ENCODE measurements around the gene CCNJ. TPM values are rescaled to one million over a fixed set of nuclear protein-coding genes. Genes with fewer than 3 reads are reported as not detected.
"Not testable (repeated sequence)": the region's sequence is repeated elsewhere in the genome, so short reads cannot be mapped to it uniquely, and the experiment has no call there.

CCNJ gene
- total RNA-seq, 1 donor = 4.5 TPM

DNA sequence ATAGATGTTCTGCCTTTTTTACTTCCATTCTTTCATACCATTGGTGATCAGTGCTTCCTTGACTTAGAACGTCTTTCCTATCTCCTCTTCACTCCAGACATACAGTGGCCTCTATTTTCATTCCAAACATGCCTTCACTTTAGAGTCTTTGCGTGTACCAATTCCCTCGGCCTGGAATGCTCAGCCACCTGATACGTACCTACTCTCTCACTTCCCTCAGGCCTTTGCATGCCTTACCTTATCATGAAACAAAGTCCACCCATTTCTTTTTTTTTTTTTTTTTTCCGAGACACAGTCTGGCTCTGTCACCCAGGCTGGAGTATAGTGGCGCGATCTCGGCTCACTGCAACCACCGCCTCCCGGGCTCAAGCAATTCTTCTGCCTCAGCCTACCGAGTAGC lies 2.2 kb upstream of the CCNJ start:
- TF ChIP-seq, protein P1, sequence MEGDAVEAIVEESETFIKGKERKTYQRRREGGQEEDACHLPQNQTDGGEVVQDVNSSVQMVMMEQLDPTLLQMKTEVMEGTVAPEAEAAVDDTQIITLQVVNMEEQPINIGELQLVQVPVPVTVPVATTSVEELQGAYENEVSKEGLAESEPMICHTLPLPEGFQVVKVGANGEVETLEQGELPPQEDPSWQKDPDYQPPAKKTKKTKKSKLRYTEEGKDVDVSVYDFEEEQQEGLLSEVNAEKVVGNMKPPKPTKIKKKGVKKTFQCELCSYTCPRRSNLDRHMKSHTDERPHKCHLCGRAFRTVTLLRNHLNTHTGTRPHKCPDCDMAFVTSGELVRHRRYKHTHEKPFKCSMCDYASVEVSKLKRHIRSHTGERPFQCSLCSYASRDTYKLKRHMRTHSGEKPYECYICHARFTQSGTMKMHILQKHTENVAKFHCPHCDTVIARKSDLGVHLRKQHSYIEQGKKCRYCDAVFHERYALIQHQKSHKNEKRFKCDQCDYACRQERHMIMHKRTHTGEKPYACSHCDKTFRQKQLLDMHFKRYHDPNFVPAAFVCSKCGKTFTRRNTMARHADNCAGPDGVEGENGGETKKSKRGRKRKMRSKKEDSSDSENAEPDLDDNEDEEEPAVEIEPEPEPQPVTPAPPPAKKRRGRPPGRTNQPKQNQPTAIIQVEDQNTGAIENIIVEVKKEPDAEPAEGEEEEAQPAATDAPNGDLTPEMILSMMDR (IDR thresholded peaks at IDR 0.05; ENCODE audit: insufficient read depth, low read length) = no peak
- H3K4me3 ChIP-seq (ENCODE audit: low read depth, low read length) = no peak overlapping the region

GRCh38 chr10:96043893-96044715 lies 721 bp downstream of the CCNJ start:
- peak overlapping the region; percentile 80 for H3K4me3 ChIP-seq (ENCODE audit: low read depth, low read length)
- DNase-seq (ENCODE audit: low read depth) = peak; percentile 31
- TF ChIP-seq, protein P1 (IDR thresholded peaks at IDR 0.05; ENCODE audit: insufficient read depth, low read length) = no peak

More for the DNA sequence above, 2.2 kb upstream of the CCNJ start:
- DNase-seq (ENCODE audit: low read depth) = no peak

- H3K4me3 ChIP-seq (ENCODE audit: low read depth, low read length) = peak overlapping the region; percentile 80
- DNase-seq (ENCODE audit: low read depth) = peak; percentile 59
- TF ChIP-seq, protein P1 (IDR thresholded peaks at IDR 0.05; ENCODE audit: insufficient read depth, low read length) = no peak
Measured at GRCh38 chr10:96044736-96045135, 1.4 kb downstream of the CCNJ start.

- TF ChIP-seq, protein P1 (IDR thresholded peaks at IDR 0.05; ENCODE audit: insufficient read depth, low read length) = no peak
- no peak overlapping the region for H3K4me3 ChIP-seq (ENCODE audit: low read depth, low read length)
- no peak for DNase-seq (ENCODE audit: low read depth)
Measured at GRCh38 chr10:96046546-96046945, 3.2 kb downstream of the CCNJ start.

- no peak for DNase-seq (ENCODE audit: low read depth)
- H3K4me3 ChIP-seq (ENCODE audit: low read depth, low read length) = no peak overlapping the region
- TF ChIP-seq, protein P1 (IDR thresholded peaks at IDR 0.05; ENCODE audit: insufficient read depth, low read length) = no peak
Measured at GRCh38 chr10:96047004-96047649, 3.7 kb downstream of the CCNJ start.

GRCh38 chr10:96047925-96048324 lies 4.5 kb downstream of the CCNJ start:
- DNase-seq (ENCODE audit: low read depth); H3K4me3 ChIP-seq (ENCODE audit: low read depth, low read length): not testable (repeated sequence)

DNA sequence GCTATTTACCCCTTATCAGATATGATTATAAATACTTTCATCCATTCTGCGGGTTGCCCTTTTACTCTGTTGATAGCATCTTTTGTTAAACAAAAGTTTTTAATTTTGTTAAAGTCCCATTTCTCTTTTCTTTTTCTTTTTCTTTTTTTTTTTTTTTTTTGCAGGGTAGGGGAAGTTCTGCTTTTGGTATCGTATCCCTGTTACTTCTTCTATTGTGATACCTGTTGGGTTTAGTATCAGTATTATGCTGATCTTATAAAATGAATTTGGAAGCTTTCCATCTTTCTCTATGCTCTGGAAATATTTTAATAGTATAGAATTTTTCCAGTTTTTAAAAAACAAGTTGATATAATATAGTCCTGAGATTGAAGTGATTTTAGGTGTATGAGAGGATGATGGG lies 6.0 kb downstream of the CCNJ start:
- H3K4me3 ChIP-seq (ENCODE audit: low read depth, low read length) = no peak overlapping the region
- DNase-seq (ENCODE audit: low read depth) = no peak
- TF ChIP-seq, protein P1 (IDR thresholded peaks at IDR 0.05; ENCODE audit: insufficient read depth, low read length) = no peak
